HCT116 (cell line): ENCODE results near the gene GMPPB. TPM values are rescaled to one million over a fixed set of nuclear protein-coding genes. Genes with fewer than 3 reads are reported as not detected.
A peak's percentile ranks its signal among the peaks of the same experiment; 100 is the strongest.

ENCODE experiments used
- ATAC-seq: fragments of 200-7000 bp; cut with Tn5 transposase; 2 replicates; pipeline ENCODE4 v1.9.1; 2020; ENCODE audit warnings: mild to moderate bottlenecking, moderate library complexity
- BruUV-seq: library from RNA; stranded (reverse); fragments of 400-500 nt; replicated peaks from 2 replicates; lab custom pipeline; 2021; lab: Mats Ljungman, UMichigan
- CTCF ChIA-PET: fragments of 300-600 bp; sonication (Branson Sonifier 250); formaldehyde crosslinking; loops from one replicate; lab custom pipeline; 2021; ENCODE audit warnings: antibody characterized with exemption; lab: Charles Lee
- POLR2A ChIA-PET: fragments of 300-600, 350-600 bp; sonication (Branson Sonifier 250); formaldehyde crosslinking; loops from one replicate; lab custom pipeline; 2021; ENCODE audit warnings: antibody characterized with exemption; lab: Charles Lee
- RAD21 ChIA-PET, 2 experiments: fragments of 300-600 bp; sonication (Branson Sonifier 250); formaldehyde crosslinking; loops; one replicate each; lab custom pipeline; 2023; ENCODE audit warnings: low total read pairs in 2 of 2; ENCODE audit not compliant: uncharacterized antibody in 2 of 2, unreplicated experiment in 2 of 2, low non-redundant PET in 1 of 2; lab: Charles Lee
- DNase-seq: peaks from one replicate; pipeline ENCODE4 v3.0.0-alpha.2; 2010; ENCODE audit warnings: low read depth, low spot score
- H2AFZ ChIP-seq: fragments of 200-600 bp; shearing (Covaris generic), sonication (generic); 2 replicates; pipeline ENCODE4 v1.6.1; 2017; ENCODE audit warnings: low read depth, mixed run types, mixed read lengths, antibody characterized with exemption, low read length; ENCODE audit not compliant: poor library complexity, severe bottlenecking
- H3K27ac ChIP-seq: 2 replicates; pipeline ENCODE4 v1.5.1; 2012; ENCODE audit warnings: low read depth, low read length
- H3K27me3 ChIP-seq: fragments of 200-600 bp; sonication (generic); 2 replicates; pipeline ENCODE4 v1.6.1; 2016; ENCODE audit warnings: mixed run types, low read length, mixed read lengths; ENCODE audit not compliant: insufficient read depth
- H3K36me3 ChIP-seq, 2 experiments: fragments of 200-500 bp in 1 of 2; fragments of 200-600 bp in 1 of 2; sonication (Bioruptor generic) in 1 of 2; sonication (generic) in 1 of 2; 2 replicates each; pipeline versions ENCODE4 v1.5.1 to v1.6.1; 2014 to 2016; ENCODE audit warnings: low read length in 2 of 2, inconsistent platforms in 1 of 2, mixed read lengths in 1 of 2, mixed run types in 1 of 2; ENCODE audit not compliant: insufficient read depth in 2 of 2, control insufficient read depth in 1 of 2
- H3K4me1 ChIP-seq, 2 experiments: fragments of 200-600 bp in 1 of 2; sonication (generic) in 1 of 2; 2 replicates each; pipeline versions ENCODE4 v1.5.1 to v1.6.1; 2012 to 2017; ENCODE audit warnings: low read length in 2 of 2, inconsistent platforms in 1 of 2, mild to moderate bottlenecking in 1 of 2, mixed read lengths in 1 of 2, mixed run types in 1 of 2, moderate library complexity in 1 of 2; ENCODE audit not compliant: insufficient read depth in 2 of 2, control insufficient read depth in 1 of 2
- H3K4me2 ChIP-seq: fragments of 200-600 bp; sonication (generic); 2 replicates; pipeline ENCODE4 v1.6.1; 2017; ENCODE audit warnings: mixed run types, low read length, mixed read lengths
- H3K4me3 ChIP-seq, 2 experiments: fragments of 200-600 bp in 1 of 2; sonication (generic) in 1 of 2; replicated peaks in 1 of 2; 2 replicates each; pipeline ENCODE4 v1.5.1; 2011 to 2016; ENCODE audit warnings: low read length in 2 of 2, control low read depth in 1 of 2, low read depth in 1 of 2, mild to moderate bottlenecking in 1 of 2, mixed read lengths in 1 of 2, mixed run types in 1 of 2
- H3K79me2 ChIP-seq: fragments of 200-600 bp; sonication (generic); 2 replicates; pipeline ENCODE4 v1.6.1; 2017; ENCODE audit warnings: mild to moderate bottlenecking, mixed run types, low read length, moderate library complexity, mixed read lengths; ENCODE audit not compliant: insufficient read depth
- H3K9ac ChIP-seq: fragments of 200-600 bp; sonication (generic); 2 replicates; pipeline ENCODE4 v1.6.1; 2016; ENCODE audit warnings: low read length, mixed read lengths
- H3K9me2 ChIP-seq: fragments of 200-600 bp; sonication (generic), shearing (Covaris generic); 2 replicates; pipeline ENCODE4 v1.6.1; 2017; ENCODE audit warnings: mixed run types, mild to moderate bottlenecking, moderate library complexity; ENCODE audit not compliant: insufficient read depth
- H3K9me3 ChIP-seq, 2 experiments: fragments of 200-500 bp in 1 of 2; fragments of 200-600 bp in 1 of 2; sonication (Bioruptor generic) in 1 of 2; sonication (generic) in 1 of 2; 2 replicates each; pipeline ENCODE4 v1.6.1; 2014 to 2017; ENCODE audit warnings: low read length in 2 of 2, mixed read lengths in 2 of 2, inconsistent platforms in 1 of 2, low read depth in 1 of 2, mild to moderate bottlenecking in 1 of 2, mixed run types in 1 of 2, moderate library complexity in 1 of 2; ENCODE audit not compliant: control insufficient read depth in 1 of 2, insufficient read depth in 1 of 2
- H4K20me1 ChIP-seq: fragments of 200-600 bp; sonication (generic), shearing (Covaris generic); 2 replicates; pipeline ENCODE4 v1.6.1; 2017; ENCODE audit warnings: mixed run types, mild to moderate bottlenecking, moderate library complexity; ENCODE audit not compliant: insufficient read depth
- CBX3 ChIP-seq: IDR thresholded peaks from 2 replicates; pipeline ENCODE4 v1.6.1; 2012; ENCODE audit warnings: low read depth
- CEBPB ChIP-seq: IDR thresholded peaks from 2 replicates; pipeline ENCODE4 v1.6.1; 2012; ENCODE audit warnings: low read depth
- EZH2 ChIP-seq: fragments of 200-600 bp; sonication (generic); IDR thresholded peaks from 2 replicates; pipeline ENCODE4 v1.6.1; 2017; ENCODE audit warnings: antibody characterized with exemption, mixed run types
- JUND ChIP-seq: IDR thresholded peaks from 2 replicates; pipeline ENCODE4 v1.6.1; 2012
- MAX ChIP-seq: IDR thresholded peaks from 2 replicates; pipeline ENCODE4 v1.6.1; 2012
- SIN3A ChIP-seq: IDR thresholded peaks from 2 replicates; pipeline ENCODE4 v1.6.1; 2012; ENCODE audit warnings: low read depth
- SRF ChIP-seq: IDR thresholded peaks from 2 replicates; pipeline ENCODE4 v1.6.1; 2012; ENCODE audit warnings: low read depth
- YY1 ChIP-seq: IDR thresholded peaks from 2 replicates; pipeline ENCODE4 v1.6.1; 2011; ENCODE audit warnings: low read length, low read depth, moderate library complexity, mild to moderate bottlenecking; ENCODE audit not compliant: insufficient replicate concordance; ENCODE audit errors: extremely low read depth
- ZNF274 ChIP-seq: fragments of 200-500 bp; sonication (Bioruptor generic); IDR thresholded peaks from 2 replicates; pipeline ENCODE4 v1.6.1; 2014; ENCODE audit warnings: mild to moderate bottlenecking, low read depth, low read length, inconsistent platforms
- intact Hi-C: fragments of 100-400 bp; cut with micrococcal nuclease; formaldehyde crosslinking; loops from 2 replicates; pipeline ENCODE4 v1.10.0; 2022
- total RNA-seq: library from RNA; stranded (reverse); gene quantifications from one replicate; pipeline ENCODE4 v1.2.1, GENCODE V29; 2021; ENCODE audit not compliant: unreplicated experiment

The GMPPB gene
- total RNA-seq, 1 experiment from 2014 or later = 24.1 TPM

- Histone ChIP-seq H3K4me2 (peak overlapping the region; percentile 92), H3K27ac (peak overlapping the region; percentile 92), H3K9ac (peak overlapping the region; percentile 99), H4K20me1 (no peaks in the 10 kb centered on the region), H2AFZ (no peak overlapping the region), H3K9me2 (no peaks in the 10 kb centered on the region)
- POLR2A ChIA-PET = interaction anchor here (0.6 kb wide), 1 partner anchor 183 kb away, joined by 3 read pairs; no protein-coding TSS in a partner anchor
- intact Hi-C loops = loop anchor here (5.0 kb wide), 1 partner anchor 114 kb away; no protein-coding TSS in a partner anchor
- no peak for TF ChIP-seq ZNF274
- TF ChIP-seq CBX3 = no peak
- no peak for TF ChIP-seq SRF
- no peak for TF ChIP-seq EZH2
- TF ChIP-seq YY1 = no peak
- TF ChIP-seq SIN3A = no peak
- no peak for TF ChIP-seq MAX
- no peak for TF ChIP-seq JUND
- no peak for TF ChIP-seq CEBPB
- TF ChIP-seq, all 23 proteins: peak for 0
- peaks cover 18% of the 10 kb centered on the region for H3K79me2 ChIP-seq
- BruUV-seq = no TSS peak
- peaks cover 4 to 27% of the 10 kb centered on the region in 2 experiments; a peak in 2 of 4 replicates for H3K36me3 ChIP-seq
- DNase-seq = no peak
- no peak for ATAC-seq
- RAD21 ChIA-PET = interaction anchor here in 1 of 2 experiments (0.7 kb wide), 1 partner anchor 140 kb away, joined by 3 read pairs; no protein-coding TSS in a partner anchor
- H3K4me3 ChIP-seq = peak overlapping the region; percentile 95
- H3K4me1 ChIP-seq = peaks cover 13 to 37% of the 10 kb centered on the region in 2 experiments; a peak in 3 of 4 replicates
- no peaks in the 10 kb centered on the region for H3K27me3 ChIP-seq
- H3K9me3 ChIP-seq = no peaks in the 10 kb centered on the region
- CTCF ChIA-PET = no interaction called here
Measured at GRCh38 chr3:49722896-49723295, 855 bp downstream of the GMPPB start.
